Measurements from ENCODE around the gene ASNS. TPM values are rescaled to one million over a fixed set of nuclear protein-coding genes. Genes with fewer than 3 reads are reported as not detected.

The ASNS gene
- polyA plus RNA-seq, 10 donors: 9.5 to 25.2 (median 11.7) TPM

- DNase-seq: peak in 1 of 3 donors; percentile 37
These were observed 26.5 kb downstream of the ASNS start for GRCh38 chr7:97845622-97846203.

GRCh38 chr7:97844036-97844435 lies 28.2 kb downstream of the ASNS start:
- no peak for DNase-seq

- no peak for DNase-seq
These were observed 29.3 kb downstream of the ASNS start for GRCh38 chr7:97842772-97843345.

- DNase-seq: peak in 1 of 3 donors; percentile 20
These were observed 30.2 kb downstream of the ASNS start for GRCh38 chr7:97842006-97842405.

GRCh38 chr7:97835296-97836138 lies 36.7 kb downstream of the ASNS start:
- peak; percentile 33 to 76 (median 57) for DNase-seq

- DNase-seq: no peak
These were observed 53.0 kb downstream of the ASNS start for GRCh38 chr7:97819161-97819560.

GRCh38 chr7:97818066-97818663 lies 54.0 kb downstream of the ASNS start:
- no peak for DNase-seq

Other genes with a start within 250 kb of the ASNS start
- gene TAC1, start 140.3 kb downstream of the ASNS start, polyA plus RNA-seq (ENCODE audit: insufficient read length in 10 of 10): 1 to 10 TPM in 5 of 10 donors, under 1 TPM in 5; 0.23 to 3.0 (median 1.1) TPM
- gene OCM2, start 117.8 kb upstream of the ASNS start, polyA plus RNA-seq (ENCODE audit: insufficient read length in 10 of 10): under 1 TPM in 1 of 10 donors, not detected in 9; 0.53 TPM
- 1 to 10 TPM; 5.8 to 9.1 (median 7.1) TPM for gene LMTK2, start 234.5 kb upstream of the ASNS start, polyA plus RNA-seq (ENCODE audit: insufficient read length in 10 of 10)